Stimulated activated CD8-positive, alpha-beta memory T cell treated with anti-CD3 and anti-CD28 coated beads, Interleukin-7, amount 100 ng/mL, for 48 hours (primary cell): ENCODE measurements around the gene STIM1.
"Not testable (repeated sequence)": the region's sequence is repeated elsewhere in the genome, so short reads cannot be mapped to it uniquely, and the experiment has no call there.

ENCODE experiments used
- DNase-seq, 2 donors: peaks; one replicate each; pipeline ENCODE4 v3.0.0-alpha.2; 2020; ENCODE audit warnings: low read depth in 1 of 2; ENCODE audit errors: extremely low read depth in 1 of 2

Gene STIM1

GRCh38 chr11:4093519-4094347, 238.3 kb downstream of the STIM1 start:
- no peak for DNase-seq

GRCh38 chr11:4094348-4095291, 239.2 kb downstream of the STIM1 start, which contains the start of gene RRM1:
RRM1 (plus strand) TSS chr11:4094799; CDS start chr11:4095013, 214 bp downstream.
- DNase-seq: peak; percentile 89 to 92

- DNase-seq: no peak
Observed at GRCh38 chr11:4095509-4096230, 240.2 kb downstream of the STIM1 start.

GRCh38 chr11:4098026-4098621, 242.7 kb downstream of the STIM1 start:
- no peak for DNase-seq

- no peak for DNase-seq
Observed at GRCh38 chr11:4102711-4103110, 247.2 kb downstream of the STIM1 start.

GRCh38 chr11:4103269-4103668, 247.8 kb downstream of the STIM1 start:
- DNase-seq: no peak

GRCh38 chr11:4105916-4106315, 250.5 kb downstream of the STIM1 start:
- no peak for DNase-seq

GRCh38 chr11:4111834-4112233, 256.4 kb downstream of the STIM1 start:
- DNase-seq: no peak

- DNase-seq: no peak
Observed at GRCh38 chr11:4115128-4115527, 259.7 kb downstream of the STIM1 start.

- no peak for DNase-seq
Observed at GRCh38 chr11:4118107-4118506, 262.6 kb downstream of the STIM1 start.

GRCh38 chr11:4123218-4123617, 267.8 kb downstream of the STIM1 start:
- no peak for DNase-seq

GRCh38 chr11:4125141-4125540, 269.7 kb downstream of the STIM1 start:
- DNase-seq: no peak

- DNase-seq: no peak
Observed at GRCh38 chr11:4127357-4127756, 271.9 kb downstream of the STIM1 start.

- not testable (repeated sequence) for DNase-seq
Observed at GRCh38 chr11:4130219-4130618, 274.8 kb downstream of the STIM1 start.

- DNase-seq: no peak
Observed at GRCh38 chr11:4134806-4135205, 279.3 kb downstream of the STIM1 start.

GRCh38 chr11:4138497-4138896, 283.0 kb downstream of the STIM1 start:
- no peak for DNase-seq

GRCh38 chr11:4140067-4140636, 284.7 kb downstream of the STIM1 start:
- DNase-seq: no peak
